ENCODE data around the gene PRRT1B. TPM values are rescaled to one million over a fixed set of nuclear protein-coding genes. Genes with fewer than 3 reads are reported as not detected.

The PRRT1B gene
- total RNA-seq, 1 experiment from 2014 or later: not detected

GRCh38 chr9:131606896-131607567, 61.7 kb downstream of the PRRT1B start:
- intact Hi-C loops (cut with micrococcal nuclease; ENCODE audit: unreplicated experiment): no loop called here
- TF ChIP-seq CTCF (conservative IDR thresholded peaks at IDR 0.05; ENCODE audit: low read depth, low read length) (no peak), EZH2 (IDR thresholded peaks at IDR 0.05; ENCODE audit: borderline replicate concordance, low read depth, low read length, poor library complexity, severe bottlenecking) (no peak)
- Histone ChIP-seq H3K27me3 (replicated peaks; ENCODE audit: insufficient read depth, low read depth, low read length, poor library complexity) (no peaks in the 10 kb centered on the region), H3K27ac (ENCODE audit: low read depth, low read length, poor library complexity, severe bottlenecking) (no peak overlapping the region), H3K9me3 (ENCODE audit: low read depth, low read length, poor library complexity, severe bottlenecking) (no peaks in the 10 kb centered on the region), H3K4me1 (ENCODE audit: insufficient read depth, low read length, poor library complexity, severe bottlenecking) (no peaks in the 10 kb centered on the region), H3K4me3 (ENCODE audit: low read depth, low read length, poor library complexity, severe bottlenecking) (no peak overlapping the region), H3K36me3 (ENCODE audit: insufficient read depth, low read length, poor library complexity, severe bottlenecking) (peaks cover 6% of the 10 kb centered on the region)
- CTCF ChIA-PET: no interaction called here
- POLR2A ChIA-PET (ENCODE audit: low non-redundant PET): no interaction called here
- BruUV-seq (replicated peaks): no TSS peak
- no peak for DNase-seq (ENCODE audit: low spot score)

- Histone ChIP-seq H3K4me3 (ENCODE audit: low read depth, low read length, poor library complexity, severe bottlenecking) (no peak overlapping the region), H3K9me3 (ENCODE audit: low read depth, low read length, poor library complexity, severe bottlenecking) (no peaks in the 10 kb centered on the region), H3K36me3 (ENCODE audit: insufficient read depth, low read length, poor library complexity, severe bottlenecking) (peaks cover 6% of the 10 kb centered on the region), H3K27me3 (replicated peaks; ENCODE audit: insufficient read depth, low read depth, low read length, poor library complexity) (no peaks in the 10 kb centered on the region), H3K4me1 (ENCODE audit: insufficient read depth, low read length, poor library complexity, severe bottlenecking) (no peaks in the 10 kb centered on the region), H3K27ac (ENCODE audit: low read depth, low read length, poor library complexity, severe bottlenecking) (no peak overlapping the region)
- intact Hi-C loops (cut with micrococcal nuclease; ENCODE audit: unreplicated experiment): no loop called here
- CTCF ChIA-PET: no interaction called here
- no peak for TF ChIP-seq CTCF (conservative IDR thresholded peaks at IDR 0.05; ENCODE audit: low read depth, low read length)
- TF ChIP-seq EZH2 (IDR thresholded peaks at IDR 0.05; ENCODE audit: borderline replicate concordance, low read depth, low read length, poor library complexity, severe bottlenecking): no peak
- POLR2A ChIA-PET (ENCODE audit: low non-redundant PET): no interaction called here
- no peak for DNase-seq (ENCODE audit: low spot score)
- no TSS peak for BruUV-seq (replicated peaks)
These were observed 62.3 kb downstream of the PRRT1B start for GRCh38 chr9:131607591-131607990.

GRCh38 chr9:131608493-131609037, 63.2 kb downstream of the PRRT1B start:
- no peak for TF ChIP-seq CTCF (conservative IDR thresholded peaks at IDR 0.05; ENCODE audit: low read depth, low read length)
- DNase-seq (ENCODE audit: low spot score): no peak
- H3K9me3 ChIP-seq (ENCODE audit: low read depth, low read length, poor library complexity, severe bottlenecking): no peaks in the 10 kb centered on the region
- no peak overlapping the region for H3K27ac ChIP-seq (ENCODE audit: low read depth, low read length, poor library complexity, severe bottlenecking)
- peaks cover 6% of the 10 kb centered on the region for H3K36me3 ChIP-seq (ENCODE audit: insufficient read depth, low read length, poor library complexity, severe bottlenecking)
- no peaks in the 10 kb centered on the region for H3K4me1 ChIP-seq (ENCODE audit: insufficient read depth, low read length, poor library complexity, severe bottlenecking)
- ChIA-PET POLR2A (ENCODE audit: low non-redundant PET) (no interaction called here), CTCF (no interaction called here)
- H3K4me3 ChIP-seq (ENCODE audit: low read depth, low read length, poor library complexity, severe bottlenecking): no peak overlapping the region
- intact Hi-C loops (cut with micrococcal nuclease; ENCODE audit: unreplicated experiment): no loop called here
- no TSS peak for BruUV-seq (replicated peaks)
- no peaks in the 10 kb centered on the region for H3K27me3 ChIP-seq (replicated peaks; ENCODE audit: insufficient read depth, low read depth, low read length, poor library complexity)

Other genes with a start within 250 kb of the PRRT1B start
- 317 and 318 TPM in 2 replicates for gene PRRC2B, start 151.4 kb upstream of the PRRT1B start, total RNA-seq (2021)
- 39.6 and 41.7 TPM in 2 replicates for gene POMT1, start 42.6 kb upstream of the PRRT1B start, total RNA-seq (2021)
- gene UCK1, start 14.3 kb upstream of the PRRT1B start, total RNA-seq (2021): 48.0 and 51.6 TPM in 2 replicates
- gene RAPGEF1, start 194.6 kb downstream of the PRRT1B start, total RNA-seq (2021): 56.4 and 61.5 TPM in 2 replicates